Endothelial cell of umbilical vein (primary cell): ENCODE results near the gene PRKG1.

Experiments used
- CTCF ChIP-seq, 2 donors: IDR thresholded peaks; 1 replicate in 1 of 2; 2 replicates in 1 of 2; pipeline ENCODE4 v1.5.1; 2011; ENCODE audit warnings: low read length in 2 of 2, mild to moderate bottlenecking in 2 of 2, moderate library complexity in 2 of 2, control low read depth in 1 of 2, inconsistent platforms in 1 of 2, low read depth in 1 of 2; ENCODE audit not compliant: insufficient read depth in 1 of 2; ENCODE audit errors: extremely low read depth in 1 of 2
- EZH2 ChIP-seq: IDR thresholded peaks from 2 replicates; pipeline ENCODE4 v1.6.1; 2012; ENCODE audit warnings: borderline replicate concordance, low read depth, mild to moderate bottlenecking, moderate library complexity, low read length, inconsistent platforms; ENCODE audit not compliant: severe bottlenecking
- FOS ChIP-seq: IDR thresholded peaks from 2 replicates; pipeline ENCODE4 v1.6.1; 2011; ENCODE audit warnings: mild to moderate bottlenecking, low read length, moderate library complexity, borderline replicate concordance; ENCODE audit not compliant: insufficient read depth
- JUN ChIP-seq: IDR thresholded peaks from 2 replicates; pipeline ENCODE4 v1.6.1; 2011; ENCODE audit warnings: borderline replicate concordance, low read depth; ENCODE audit not compliant: insufficient read length, insufficient read depth
- MAX ChIP-seq: IDR thresholded peaks from 2 replicates; pipeline ENCODE4 v1.6.1; 2011; ENCODE audit not compliant: insufficient read depth, insufficient read length
- MYC ChIP-seq: IDR thresholded peaks from one replicate; pipeline ENCODE4 v1.6.1; 2011; ENCODE audit warnings: mild to moderate bottlenecking, low read depth, low read length
- POLR2A ChIP-seq: IDR thresholded peaks from 2 replicates; pipeline ENCODE4 v1.6.1; 2012; ENCODE audit warnings: low read depth, mild to moderate bottlenecking, control low read depth, low read length
- POLR2AphosphoS5 ChIP-seq: IDR thresholded peaks from 2 replicates; pipeline ENCODE4 v1.6.1; 2012; ENCODE audit warnings: low read depth, mild to moderate bottlenecking, control low read depth, low read length, moderate library complexity; ENCODE audit not compliant: insufficient read depth

- TF ChIP-seq CTCF (IDR thresholded peaks at IDR 0.05; ENCODE audit: extremely low read depth in 1 of 2, insufficient read depth in 1 of 2, low read depth in 1 of 2, low read length in 2 of 2) = no peak
- no peak for TF ChIP-seq POLR2A
- no peak for TF ChIP-seq MAX
- no peak for TF ChIP-seq EZH2
- TF ChIP-seq FOS = no peak
- no peak for TF ChIP-seq POLR2AphosphoS5
- no peak for TF ChIP-seq MYC
- TF ChIP-seq JUN = no peak
These were observed 97.7 kb downstream of the PRKG1 start for GRCh38 chr10:51171946-51172345.
